SK-MEL-5 (cell line): Measurements from ENCODE around the gene CWC27. TPM values are rescaled to one million over a fixed set of nuclear protein-coding genes. Genes with fewer than 3 reads are reported as not detected.
A peak's percentile ranks its signal among the peaks of the same experiment; 100 is the strongest.
"Not testable (repeated sequence)": the region's sequence is repeated elsewhere in the genome, so short reads cannot be mapped to it uniquely, and the experiment has no call there.

Experiments
- DNase-seq: peaks from one replicate; pipeline ENCODE4 v3.0.0-alpha.2; 2016; ENCODE audit warnings: low read depth, low spot score
- in situ Hi-C: cut with HindIII; loops from 2 replicates; pipeline ENCODE4 v1.10.0; 2016; ENCODE audit warnings: low sequenced_read_pairs, high pct_unique_total_duplicates, low pct_unique_long_range_greater_than_20kb
- total RNA-seq: library from RNA; depleted of rRNA; stranded (reverse); fragments of >200 nt; shearing (Covaris generic); gene quantifications from 2 replicates; pipeline ENCODE4 v1.2.3, GENCODE V29; 2014

CWC27 gene
- total RNA-seq, 1 experiment from 2014 or later = 11.1 TPM

GRCh38 chr5:64775291-64775690 lies 6.6 kb downstream of the CWC27 start:
- in situ Hi-C loops = no loop called here
- DNase-seq = no peak

- in situ Hi-C loops = no loop called here
- peak; percentile 82 for DNase-seq
Measured at GRCh38 chr5:64784451-64785025, 15.8 kb downstream of the CWC27 start.

GRCh38 chr5:64786372-64786771 lies 17.6 kb downstream of the CWC27 start:
- DNase-seq = no peak
- in situ Hi-C loops = no loop called here

GRCh38 chr5:64788156-64788555 lies 19.4 kb downstream of the CWC27 start:
- in situ Hi-C loops = no loop called here
- no peak for DNase-seq

- in situ Hi-C loops = no loop called here
- DNase-seq = no peak
Measured at GRCh38 chr5:64789457-64789856, 20.7 kb downstream of the CWC27 start.

GRCh38 chr5:64790210-64790609 lies 21.5 kb downstream of the CWC27 start:
- DNase-seq = no peak
- in situ Hi-C loops = no loop called here

- in situ Hi-C loops = no loop called here
- no peak for DNase-seq
Measured at GRCh38 chr5:64792469-64792868, 23.7 kb downstream of the CWC27 start.

- in situ Hi-C loops = no loop called here
- no peak for DNase-seq
Measured at GRCh38 chr5:64794053-64794770, 25.5 kb downstream of the CWC27 start.

- DNase-seq = no peak
- in situ Hi-C loops = no loop called here
Measured at GRCh38 chr5:64796301-64796700, 27.6 kb downstream of the CWC27 start.

GRCh38 chr5:64800926-64801325 lies 32.2 kb downstream of the CWC27 start:
- in situ Hi-C loops = loop anchor here (25.0 kb wide), 1 partner anchor 686 kb away; the partner anchor contains the start of gene ADAMTS6
- DNase-seq = no peak

- no peak for DNase-seq
- in situ Hi-C loops = loop anchor here (25.0 kb wide), 1 partner anchor 681 kb away; the partner anchor contains the start of gene ADAMTS6
Measured at GRCh38 chr5:64806537-64806936, 37.8 kb downstream of the CWC27 start.

- DNase-seq = no peak
- in situ Hi-C loops = loop anchor here (25.0 kb wide), 1 partner anchor 680 kb away; the partner anchor contains the start of gene ADAMTS6
Measured at GRCh38 chr5:64807520-64807919, 38.8 kb downstream of the CWC27 start.

- in situ Hi-C loops = loop anchor here (25.0 kb wide), 1 partner anchor 676 kb away; the partner anchor contains the start of gene ADAMTS6
- DNase-seq = peak; percentile 72
Measured at GRCh38 chr5:64811050-64811640, 42.4 kb downstream of the CWC27 start.

- in situ Hi-C loops = loop anchor here (25.0 kb wide), 1 partner anchor 673 kb away; the partner anchor contains the start of gene ADAMTS6
- no peak for DNase-seq
Measured at GRCh38 chr5:64814073-64814472, 45.3 kb downstream of the CWC27 start.

- in situ Hi-C loops = loop anchor here (25.0 kb wide), 1 partner anchor 669 kb away; the partner anchor contains the start of gene ADAMTS6
Measured at GRCh38 chr5:64818245-64818644, 49.5 kb downstream of the CWC27 start.

GRCh38 chr5:64819345-64819744 lies 50.6 kb downstream of the CWC27 start:
- DNase-seq = not testable (repeated sequence)
- in situ Hi-C loops = loop anchor here (25.0 kb wide), 1 partner anchor 668 kb away; the partner anchor contains the start of gene ADAMTS6

More at GRCh38 chr5:64818245-64818644, 49.5 kb downstream of the CWC27 start:
- no peak for DNase-seq

GRCh38 chr5:64822320-64822719 lies 53.6 kb downstream of the CWC27 start:
- no peak for DNase-seq
- in situ Hi-C loops = loop anchor here (25.0 kb wide), 1 partner anchor 665 kb away; the partner anchor contains the start of gene ADAMTS6

- in situ Hi-C loops = no loop called here
- no peak for DNase-seq
Measured at GRCh38 chr5:64826541-64826940, 57.8 kb downstream of the CWC27 start.
